Lower leg skin (tissue), 4 donors: Measurements from ENCODE around the gene MAGEB1. TPM values are rescaled to one million over a fixed set of nuclear protein-coding genes. Genes with fewer than 3 reads are reported as not detected.

ENCODE experiments used
- DNase-seq, 2 donors: peaks; one replicate each; pipeline ENCODE4 v3.0.0-alpha.2; 2019; ENCODE audit warnings: low spot score in 2 of 2
- H3K4me3 ChIP-seq: fragments of 200-600 bp; sonication (generic); 2 replicates; pipeline ENCODE4 v1.5.1; 2017; ENCODE audit warnings: mild to moderate bottlenecking, low read depth; ENCODE audit not compliant: poor library complexity, severe bottlenecking
- CTCF ChIP-seq, 3 donors: fragments of 450-650 bp; IDR thresholded peaks; one replicate each; pipeline ENCODE4 v1.5.1; 2016; ENCODE audit warnings: antibody characterized with exemption in 3 of 3, mild to moderate bottlenecking in 3 of 3, moderate library complexity in 2 of 3
- POLR2A ChIP-seq, 2 donors: fragments of 450-650 bp; IDR thresholded peaks; one replicate each; pipeline ENCODE4 v1.6.1; 2016 to 2017; ENCODE audit warnings: antibody characterized with exemption in 2 of 2, mild to moderate bottlenecking in 1 of 2, moderate library complexity in 1 of 2
- WGBS, 2 donors: methylation state at CpG; one replicate each; pipeline ENCODE4 v1.1.5; 2018; 5-methylcytosine and 5-hydroxymethylcytosine counted together
- intact Hi-C: fragments of 100-400 bp; cut with DNase I; formaldehyde crosslinking; loops from one replicate; pipeline ENCODE4 v1.15.0; 2023; ENCODE audit warnings: low total_unique reads
- total RNA-seq, 4 donors: library from RNA; depleted of rRNA; stranded (reverse); fragments of >200 nt; gene quantifications; one replicate each; pipeline ENCODE4 v1.1.0, GENCODE V29; 2016

MAGEB1 gene
- total RNA-seq, 4 donors from 2014 or later, result not detected

GRCh38 chrX:30253257-30253656, 6.3 kb downstream of the MAGEB1 start:
- no peak for DNase-seq
- no peak for TF ChIP-seq CTCF (IDR thresholded peaks at IDR 0.05)
- TF ChIP-seq POLR2A (IDR thresholded peaks at IDR 0.05), result no peak
- 79 to 100% methylated on average over 1 of the region's 1 CpG for WGBS, 2 donors
- H3K4me3 ChIP-seq, result no peak overlapping the region
- intact Hi-C loops, result no loop called here

- DNase-seq, result no peak
- no peak for TF ChIP-seq POLR2A (IDR thresholded peaks at IDR 0.05)
- no peak for TF ChIP-seq CTCF (IDR thresholded peaks at IDR 0.05)
- intact Hi-C loops, result no loop called here
- H3K4me3 ChIP-seq, result no peak overlapping the region
- WGBS, 2 donors, result 57 to 69% methylated on average over 2 of the region's 2 CpGs
Observed at GRCh38 chrX:30259927-30260326, 13.0 kb downstream of the MAGEB1 start.

GRCh38 chrX:30261012-30261411, 14.1 kb downstream of the MAGEB1 start:
- DNase-seq, result no peak
- H3K4me3 ChIP-seq, result no peak overlapping the region
- TF ChIP-seq CTCF (IDR thresholded peaks at IDR 0.05) (no peak), POLR2A (IDR thresholded peaks at IDR 0.05) (no peak)
- intact Hi-C loops, result no loop called here

- WGBS, 2 donors, result 76 to 97% methylated on average over 1 of the region's 1 CpG
- intact Hi-C loops, result no loop called here
- no peak overlapping the region for H3K4me3 ChIP-seq
- DNase-seq, result no peak
- TF ChIP-seq POLR2A (IDR thresholded peaks at IDR 0.05) (no peak), CTCF (IDR thresholded peaks at IDR 0.05) (no peak)
Observed at GRCh38 chrX:30262763-30263162, 15.8 kb downstream of the MAGEB1 start.

- 84 to 89% methylated on average over 3 of the region's 3 CpGs for WGBS, 2 donors
- intact Hi-C loops, result no loop called here
- no peak for DNase-seq
- TF ChIP-seq CTCF (IDR thresholded peaks at IDR 0.05) (no peak), POLR2A (IDR thresholded peaks at IDR 0.05) (no peak)
- H3K4me3 ChIP-seq, result no peak overlapping the region
Observed at GRCh38 chrX:30270639-30271038, 23.7 kb downstream of the MAGEB1 start.

GRCh38 chrX:30275498-30275897, 28.6 kb downstream of the MAGEB1 start:
- TF ChIP-seq POLR2A (IDR thresholded peaks at IDR 0.05) (no peak), CTCF (IDR thresholded peaks at IDR 0.05) (no peak)
- no peak overlapping the region for H3K4me3 ChIP-seq
- DNase-seq, result no peak
- WGBS, 2 donors, result 6 to 7% methylated on average over 1 of the region's 1 CpG
- intact Hi-C loops, result no loop called here
